Gastrocnemius medialis (tissue), 4 donors: Measurements from ENCODE around the gene PSMA3. TPM values are rescaled to one million over a fixed set of nuclear protein-coding genes. Genes with fewer than 3 reads are reported as not detected.

Experiments
- ATAC-seq, 2 donors: fragments of 150-250 bp; one replicate each; pipeline ENCODE4 v1.9.1; 2016
- DNase-seq, 2 donors: peaks; one replicate each; pipeline ENCODE4 v3.0.0-alpha.2; 2019
- H3K27ac ChIP-seq, 4 donors: fragments of 200-600 bp; sonication (generic); 1 replicate in 1 of 4; 2 replicates in 3 of 4; pipeline ENCODE4 v1.5.1; 2016 to 2018; ENCODE audit warnings: mild to moderate bottlenecking in 2 of 4, moderate library complexity in 1 of 4
- H3K27me3 ChIP-seq, 3 donors: fragments of 200-600 bp; sonication (generic) in 2 of 3; 1 replicate in 1 of 3; 2 replicates in 2 of 3; pipeline versions ENCODE4 v1.5.1 to v1.6.0; 2016 to 2019; ENCODE audit warnings: mild to moderate bottlenecking in 1 of 3, moderate library complexity in 1 of 3
- H3K36me3 ChIP-seq, 2 donors: fragments of 200-600 bp; sonication (generic) in 1 of 2; one replicate each; pipeline ENCODE4 v1.5.1; 2017 to 2018
- H3K4me1 ChIP-seq, 2 donors: fragments of 200-600 bp; sonication (generic) in 1 of 2; one replicate each; pipeline ENCODE4 v1.5.1; 2016 to 2017; ENCODE audit warnings: mild to moderate bottlenecking in 2 of 2
- H3K4me3 ChIP-seq, 4 donors: fragments of 200-600 bp; sonication (generic) in 3 of 4; 1 replicate in 1 of 4; 2 replicates in 3 of 4; pipeline ENCODE4 v1.5.1; 2016 to 2019; ENCODE audit warnings: mild to moderate bottlenecking in 2 of 4
- H3K9me3 ChIP-seq, 3 donors: fragments of 200-600 bp; sonication (generic) in 2 of 3; 1 replicate in 1 of 3; 2 replicates in 2 of 3; pipeline ENCODE4 v1.5.1; 2016 to 2019
- POLR2A ChIP-seq, 2 donors: fragments of 450-650 bp; IDR thresholded peaks; one replicate each; pipeline ENCODE4 v1.6.1; 2017; ENCODE audit warnings: antibody characterized with exemption in 2 of 2, mild to moderate bottlenecking in 2 of 2, moderate library complexity in 2 of 2
- in situ Hi-C, 4 donors: fragments of 200-750 bp; cut with MboI; loops; one replicate each; pipeline versions ENCODE4 v1.15.0 to v1.8.0; 2017; ENCODE audit warnings: low sequenced_read_pairs in 4 of 4
- intact Hi-C: fragments of 100-400 bp; cut with DNase I; formaldehyde crosslinking; loops from one replicate; pipeline ENCODE4 v1.15.1; 2023; ENCODE audit warnings: low total_unique reads
- total RNA-seq, 4 donors: library from RNA; depleted of rRNA; stranded (reverse); fragments of >200 nt; gene quantifications; one replicate each; pipeline versions ENCODE4 v1.1.0 to v1.2.3, GENCODE V29; 2016
- TF ChIP-seq, protein P1 (sequence below), 5 experiments: fragments of 450-650 bp in 3 of 5; fragments of 200-600 bp in 2 of 5; sonication (generic) in 2 of 5; IDR thresholded peaks in 4 of 5; conservative IDR thresholded peaks in 1 of 5; 1 replicate in 4 of 5; 2 replicates in 1 of 5; pipeline ENCODE4 v1.5.1; 2016 to 2019; ENCODE audit warnings: antibody characterized with exemption in 5 of 5, mild to moderate bottlenecking in 3 of 5, moderate library complexity in 3 of 5

PSMA3 gene
- total RNA-seq, 4 donors from 2014 or later: 200 to 301 (median 217) TPM

DNA sequence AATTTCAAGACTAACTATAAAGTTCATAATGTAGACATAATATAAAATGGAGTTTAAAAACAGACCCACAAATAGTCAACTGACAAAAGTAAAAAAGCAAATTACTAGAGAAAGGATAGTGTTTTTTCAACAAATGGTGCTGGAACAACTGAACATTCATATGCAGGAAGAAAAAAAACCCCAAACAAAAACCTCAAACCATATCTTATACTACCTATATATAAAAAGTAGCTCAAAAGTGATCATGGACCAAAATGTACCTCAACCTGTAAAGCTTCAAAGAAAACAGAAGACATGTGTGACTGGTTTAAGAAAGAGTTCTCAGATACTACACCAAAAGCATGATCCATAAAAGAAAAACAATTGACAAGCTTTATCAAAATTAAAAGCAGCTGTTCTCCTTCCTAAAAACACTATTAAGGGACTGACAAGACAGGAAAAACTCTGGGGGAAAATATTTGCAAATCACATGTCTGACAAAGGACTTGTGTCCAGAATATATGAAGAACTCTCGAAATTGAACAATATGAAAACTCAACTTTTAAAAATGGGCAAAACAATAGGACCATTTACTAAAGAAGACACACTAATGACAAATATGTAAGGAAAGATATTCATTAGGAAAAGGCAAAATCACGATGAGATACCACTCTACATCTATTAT is 31.0 kb downstream of the PSMA3 start:
- H3K27ac ChIP-seq: peak overlapping the region in 1 of 4 donors; percentile 3
- H3K4me3 ChIP-seq: no peak overlapping the region
- no peaks in the 10 kb centered on the region for H3K27me3 ChIP-seq
- H3K9me3 ChIP-seq: no peaks in the 10 kb centered on the region
- TF ChIP-seq, protein P1, sequence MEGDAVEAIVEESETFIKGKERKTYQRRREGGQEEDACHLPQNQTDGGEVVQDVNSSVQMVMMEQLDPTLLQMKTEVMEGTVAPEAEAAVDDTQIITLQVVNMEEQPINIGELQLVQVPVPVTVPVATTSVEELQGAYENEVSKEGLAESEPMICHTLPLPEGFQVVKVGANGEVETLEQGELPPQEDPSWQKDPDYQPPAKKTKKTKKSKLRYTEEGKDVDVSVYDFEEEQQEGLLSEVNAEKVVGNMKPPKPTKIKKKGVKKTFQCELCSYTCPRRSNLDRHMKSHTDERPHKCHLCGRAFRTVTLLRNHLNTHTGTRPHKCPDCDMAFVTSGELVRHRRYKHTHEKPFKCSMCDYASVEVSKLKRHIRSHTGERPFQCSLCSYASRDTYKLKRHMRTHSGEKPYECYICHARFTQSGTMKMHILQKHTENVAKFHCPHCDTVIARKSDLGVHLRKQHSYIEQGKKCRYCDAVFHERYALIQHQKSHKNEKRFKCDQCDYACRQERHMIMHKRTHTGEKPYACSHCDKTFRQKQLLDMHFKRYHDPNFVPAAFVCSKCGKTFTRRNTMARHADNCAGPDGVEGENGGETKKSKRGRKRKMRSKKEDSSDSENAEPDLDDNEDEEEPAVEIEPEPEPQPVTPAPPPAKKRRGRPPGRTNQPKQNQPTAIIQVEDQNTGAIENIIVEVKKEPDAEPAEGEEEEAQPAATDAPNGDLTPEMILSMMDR (IDR thresholded peaks at IDR 0.05 in 4 of 5, conservative IDR thresholded peaks at IDR 0.05 in 1 of 5): no peak
- TF ChIP-seq POLR2A (IDR thresholded peaks at IDR 0.05): no peak
- peaks cover 0 to 44% of the 10 kb centered on the region in 2 donors for H3K36me3 ChIP-seq
- intact Hi-C loops: no loop called here
- DNase-seq: no peak
- no peak for ATAC-seq
- in situ Hi-C loops: no loop called here
- peaks cover 2 to 6% of the 10 kb centered on the region in 2 donors for H3K4me1 ChIP-seq

DNA sequence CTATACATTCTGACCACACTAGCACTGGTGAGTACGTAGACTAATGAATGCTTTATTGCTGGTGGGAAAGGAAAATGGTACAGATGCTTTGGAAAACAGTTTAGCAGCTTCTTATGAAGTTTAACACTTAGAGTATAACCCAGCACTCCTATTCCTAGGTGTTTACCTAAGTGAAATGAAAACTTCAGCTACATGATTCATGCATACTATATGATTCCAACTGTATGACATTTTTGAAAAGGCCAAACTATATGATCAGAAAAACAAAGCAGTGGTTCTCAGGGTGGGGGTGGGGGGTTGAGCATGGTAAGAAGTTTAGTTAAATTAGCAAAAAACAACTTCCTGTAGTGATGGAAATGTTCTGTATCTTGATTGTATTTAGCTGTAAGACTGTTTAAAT is 31.6 kb downstream of the PSMA3 start:
- ATAC-seq (no peak), DNase-seq (no peak)
- intact Hi-C loops (no loop called here), in situ Hi-C loops (no loop called here)
- H3K4me1 ChIP-seq: peaks cover 8 to 11% of the 10 kb centered on the region in 2 donors
- H3K27me3 ChIP-seq: no peaks in the 10 kb centered on the region
- no peak for TF ChIP-seq POLR2A (IDR thresholded peaks at IDR 0.05)
- TF ChIP-seq, protein P1 (IDR thresholded peaks at IDR 0.05 in 4 of 5, conservative IDR thresholded peaks at IDR 0.05 in 1 of 5): no peak
- H3K36me3 ChIP-seq: peaks cover 0 to 39% of the 10 kb centered on the region in 2 donors
- H3K9me3 ChIP-seq: no peaks in the 10 kb centered on the region
- H3K4me3 ChIP-seq: no peak overlapping the region
- H3K27ac ChIP-seq: peak overlapping the region in 1 of 4 donors; percentile 3

DNA sequence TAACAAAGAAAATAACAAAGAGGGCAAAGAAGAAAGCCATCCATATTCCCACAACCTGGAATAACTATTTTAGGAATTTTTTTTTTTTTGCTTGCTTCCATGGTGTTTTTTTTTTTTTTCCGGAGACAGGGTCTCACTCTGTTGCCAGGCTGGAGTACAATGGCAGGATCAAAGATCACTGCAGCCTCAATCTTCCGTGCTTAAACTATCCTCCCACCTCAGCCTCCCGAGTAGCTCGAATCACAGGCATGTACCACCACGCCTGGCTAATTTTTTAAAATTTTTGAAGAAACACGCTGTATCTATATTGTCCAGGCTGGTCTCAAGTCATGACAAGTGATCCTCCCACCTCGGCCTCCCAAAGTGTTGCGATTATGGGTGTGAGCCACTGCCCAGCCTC is 33.5 kb downstream of the PSMA3 start:
- Histone ChIP-seq H3K27ac (no peak overlapping the region), H3K36me3 (peaks cover 0 to 20% of the 10 kb centered on the region in 2 donors), H3K27me3 (no peaks in the 10 kb centered on the region), H3K4me1 (peaks cover 27 to 29% of the 10 kb centered on the region in 2 donors), H3K4me3 (no peak overlapping the region), H3K9me3 (no peaks in the 10 kb centered on the region)
- in situ Hi-C loops: no loop called here
- TF ChIP-seq POLR2A (IDR thresholded peaks at IDR 0.05): no peak
- TF ChIP-seq, protein P1 (IDR thresholded peaks at IDR 0.05 in 4 of 5, conservative IDR thresholded peaks at IDR 0.05 in 1 of 5): no peak
- ATAC-seq: no peak
- intact Hi-C loops: no loop called here
- DNase-seq: no peak

DNA sequence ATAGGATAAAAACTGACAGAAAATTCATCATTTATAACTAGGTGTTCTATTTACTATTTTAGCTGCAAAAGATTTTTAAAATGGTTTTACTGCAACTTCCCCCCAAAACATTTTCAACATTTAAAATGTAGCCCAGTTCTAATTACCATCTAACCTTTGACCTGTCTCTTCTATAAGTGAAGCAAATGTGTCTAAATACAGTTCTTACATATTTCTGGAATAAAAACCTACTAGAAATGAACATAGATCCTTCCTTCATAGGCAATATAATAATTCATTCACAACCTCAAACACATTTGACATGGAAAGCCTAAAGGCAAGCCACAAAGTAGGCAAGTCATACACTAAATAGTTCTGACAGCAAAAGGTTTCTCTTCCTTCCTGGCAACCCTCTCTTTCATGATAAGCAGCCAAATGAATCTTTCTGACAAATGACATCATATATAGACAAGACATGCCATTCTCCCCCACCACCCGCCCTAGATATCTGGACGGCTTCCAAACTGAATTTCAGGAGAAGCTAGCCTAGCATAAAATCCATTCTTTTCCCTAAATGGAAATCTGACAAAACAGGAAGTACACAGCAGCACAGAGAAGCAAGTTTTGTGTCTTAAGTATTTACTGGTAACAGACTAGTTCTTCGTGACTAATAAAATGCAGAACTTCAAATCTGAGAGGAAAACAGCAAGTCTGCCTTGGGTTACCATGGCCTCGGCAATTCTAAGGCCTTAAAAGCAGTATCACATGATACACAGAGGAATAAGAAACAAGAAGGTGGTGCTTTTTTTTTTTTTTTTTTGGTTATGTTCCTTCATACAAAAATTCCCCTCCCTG is 36.5 kb downstream of the PSMA3 start:
- Histone ChIP-seq H3K4me3 (no peak overlapping the region), H3K9me3 (no peaks in the 10 kb centered on the region), H3K36me3 (peaks cover 0 to 43% of the 10 kb centered on the region in 2 donors), H3K4me1 (peaks cover 36 to 42% of the 10 kb centered on the region in 2 donors), H3K27ac (peak overlapping the region; percentile 67 to 75 (median 70)), H3K27me3 (no peaks in the 10 kb centered on the region)
- intact Hi-C loops: no loop called here
- no peak for TF ChIP-seq POLR2A (IDR thresholded peaks at IDR 0.05)
- TF ChIP-seq, protein P1 (IDR thresholded peaks at IDR 0.05 in 4 of 5, conservative IDR thresholded peaks at IDR 0.05 in 1 of 5): no peak
- peak; percentile 34 to 69 for ATAC-seq
- in situ Hi-C loops: no loop called here
- DNase-seq: no peak
